SK-N-SH treated with all-trans-retinoic acid at 6 μM for 48 hours (cell line): ENCODE data around the gene NOX5.

Source experiments
- ARNTL ChIP-seq: fragments of 450-650 bp; formaldehyde crosslinking; IDR thresholded peaks from 2 replicates; pipeline ENCODE4 v1.5.0; 2020; ENCODE audit warnings: low read depth, mild to moderate bottlenecking, moderate library complexity, borderline replicate concordance
- BACH2 ChIP-seq: fragments of 250-450 bp; sonication (Bioruptor Pico); IDR thresholded peaks from 2 replicates; pipeline ENCODE4 v1.9.0; 2021; ENCODE audit warnings: mild to moderate bottlenecking, borderline replicate concordance
- PATZ1 ChIP-seq: fragments of 250-450 bp; sonication (Bioruptor Pico); IDR thresholded peaks from 2 replicates; pipeline ENCODE4 v1.8.0; 2020; ENCODE audit warnings: mild to moderate bottlenecking, moderate library complexity, borderline replicate concordance
- POU6F1 ChIP-seq: fragments of 250-450 bp; sonication (Bioruptor Pico); IDR thresholded peaks from 2 replicates; pipeline ENCODE4 v1.8.0; 2021; ENCODE audit warnings: low read depth, mild to moderate bottlenecking, moderate library complexity, borderline replicate concordance
- TCF4 ChIP-seq: fragments of 250-450 bp; sonication (Bioruptor Pico); IDR thresholded peaks from 2 replicates; pipeline ENCODE4 v1.8.0; 2021; ENCODE audit warnings: mild to moderate bottlenecking, moderate library complexity, borderline replicate concordance

- no peak for TF ChIP-seq ARNTL
- no peak for TF ChIP-seq POU6F1 (CRISPR knock-in tag)
- no peak for TF ChIP-seq PATZ1
- no peak for TF ChIP-seq TCF4
- no peak for TF ChIP-seq BACH2 (CRISPR knock-in tag)
Observed at GRCh38 chr15:69089258-69089657, 74.8 kb downstream of the NOX5 start.
